GM21786 (cell line): Measurements from ENCODE around the gene RAPGEF4.

Experiments
- ATAC-seq: cut with Tn5 transposase; IDR thresholded peaks from one replicate; pipeline ENCODE4 v1.9.1; 2021; ENCODE audit not compliant: unreplicated experiment

Gene RAPGEF4

GRCh38 chr2:172993931-172994717 lies 258.5 kb downstream of the RAPGEF4 start:
- no peak for ATAC-seq

DNA sequence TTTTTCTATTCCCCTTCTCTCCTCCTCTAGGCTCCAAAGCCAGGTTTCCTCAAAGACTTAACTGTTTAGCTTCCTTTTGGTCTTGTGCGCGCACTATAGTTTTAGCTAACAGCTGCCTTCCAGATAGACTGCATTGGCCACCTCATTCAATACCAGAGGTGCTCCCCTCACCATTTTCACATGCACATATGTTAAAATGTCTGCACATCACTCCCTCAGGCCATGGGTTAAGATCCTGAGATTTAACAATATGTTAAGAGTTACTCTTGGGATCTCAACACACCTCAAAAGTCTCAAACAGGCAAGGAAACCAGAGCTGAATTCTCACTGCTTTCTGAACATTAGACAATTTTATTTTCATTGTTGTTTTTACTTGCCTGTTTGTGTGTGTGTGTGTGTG lies 259.2 kb downstream of the RAPGEF4 start:
- ATAC-seq: no peak

DNA sequence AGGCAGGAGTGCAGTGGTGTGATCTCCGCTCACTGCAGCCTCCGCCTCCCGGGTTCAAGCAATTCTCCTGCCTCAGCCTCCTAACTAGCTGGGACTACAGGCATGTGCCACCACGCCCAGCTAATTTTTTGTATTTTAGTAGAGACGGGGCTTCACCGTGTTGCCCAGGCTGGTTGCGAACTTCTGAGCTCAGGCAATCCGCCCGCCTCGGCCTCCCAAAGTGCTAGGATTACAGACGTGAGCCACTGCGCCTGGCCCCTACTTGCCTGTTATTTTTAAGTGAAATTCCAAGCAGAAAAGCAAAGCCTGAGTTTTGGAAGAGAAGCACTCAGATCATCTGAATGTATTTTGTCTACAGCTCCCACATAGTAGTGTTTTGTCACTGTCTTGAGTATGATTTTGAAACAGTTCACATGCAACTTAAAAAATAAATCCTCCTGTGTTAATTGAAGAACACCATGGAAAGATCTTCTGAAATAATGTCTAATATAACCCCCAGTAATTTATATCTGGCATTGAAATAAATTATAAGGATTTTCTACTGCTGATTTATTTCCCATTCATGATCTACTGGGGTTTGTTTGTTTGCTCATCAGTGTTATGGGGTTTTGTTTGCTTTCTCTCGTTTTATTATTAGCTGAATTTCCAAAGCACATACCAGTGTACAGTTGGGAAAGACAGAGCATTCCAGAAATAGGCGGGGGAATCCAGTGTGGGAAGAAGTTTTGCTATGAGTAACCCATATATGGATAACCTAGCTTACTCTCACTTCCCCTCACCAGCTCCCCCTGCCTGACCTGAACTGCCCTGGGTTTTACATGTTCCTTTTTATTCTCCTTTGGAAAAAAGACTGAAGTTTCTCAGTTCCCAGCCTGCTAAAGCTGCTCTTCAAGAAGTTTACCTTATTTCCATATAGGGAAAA lies 259.9 kb downstream of the RAPGEF4 start:
- ATAC-seq: no peak

- ATAC-seq: no peak
These were observed 260.8 kb downstream of the RAPGEF4 start for GRCh38 chr2:172996387-172996961.

DNA sequence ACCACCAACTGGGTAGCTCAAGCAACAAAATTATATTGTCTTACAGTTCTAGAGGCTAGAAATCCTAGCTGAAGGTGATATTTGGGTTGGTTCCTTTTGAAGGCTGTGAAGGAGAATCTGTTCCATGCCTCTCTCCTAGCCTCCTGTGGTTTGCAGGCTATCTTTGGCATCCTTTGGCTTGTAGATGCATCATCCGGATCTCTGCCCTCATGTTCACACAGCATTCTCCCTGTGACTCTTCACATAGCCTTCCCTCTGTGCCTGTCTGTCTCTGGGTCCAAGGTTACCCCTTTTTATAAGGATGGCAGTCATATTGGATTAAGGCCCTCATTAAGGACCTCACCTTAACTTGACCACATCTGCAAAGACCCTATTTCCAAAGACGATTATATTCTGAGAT lies 261.4 kb downstream of the RAPGEF4 start:
- no peak for ATAC-seq

DNA sequence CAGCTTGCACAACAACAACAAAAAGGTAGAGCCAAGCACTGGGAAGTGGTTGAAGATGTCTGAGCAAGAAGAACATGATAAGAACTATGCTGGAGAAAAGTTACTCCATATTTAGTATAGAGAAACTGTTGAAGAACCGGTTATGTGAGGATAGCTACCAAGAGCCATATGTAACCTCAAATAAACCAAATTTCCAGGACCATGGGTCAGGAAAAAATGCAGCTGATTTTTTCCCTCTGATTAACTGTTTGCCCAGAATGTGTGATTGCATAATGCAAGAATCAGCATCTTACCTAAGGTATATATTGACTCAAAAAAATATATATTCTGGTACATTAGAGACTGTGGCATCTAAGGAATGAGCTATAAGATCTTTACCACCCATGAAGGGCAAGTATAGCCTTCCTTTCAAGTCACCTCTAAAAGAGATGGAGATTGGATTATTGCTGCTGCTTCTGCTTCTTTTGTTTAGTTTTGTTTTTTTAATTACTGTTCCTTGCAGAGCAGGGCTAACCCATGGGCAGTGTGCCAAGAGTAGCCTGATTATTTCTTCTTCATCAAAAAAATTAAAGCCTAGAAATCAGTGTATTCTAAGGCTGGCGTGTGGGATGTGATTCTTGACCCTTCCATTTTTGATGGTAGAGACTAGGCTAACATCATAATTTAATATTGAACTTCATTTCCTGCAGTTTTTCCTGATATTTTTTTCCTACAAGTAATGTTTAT lies 263.1 kb downstream of the RAPGEF4 start:
- no peak for ATAC-seq

DNA sequence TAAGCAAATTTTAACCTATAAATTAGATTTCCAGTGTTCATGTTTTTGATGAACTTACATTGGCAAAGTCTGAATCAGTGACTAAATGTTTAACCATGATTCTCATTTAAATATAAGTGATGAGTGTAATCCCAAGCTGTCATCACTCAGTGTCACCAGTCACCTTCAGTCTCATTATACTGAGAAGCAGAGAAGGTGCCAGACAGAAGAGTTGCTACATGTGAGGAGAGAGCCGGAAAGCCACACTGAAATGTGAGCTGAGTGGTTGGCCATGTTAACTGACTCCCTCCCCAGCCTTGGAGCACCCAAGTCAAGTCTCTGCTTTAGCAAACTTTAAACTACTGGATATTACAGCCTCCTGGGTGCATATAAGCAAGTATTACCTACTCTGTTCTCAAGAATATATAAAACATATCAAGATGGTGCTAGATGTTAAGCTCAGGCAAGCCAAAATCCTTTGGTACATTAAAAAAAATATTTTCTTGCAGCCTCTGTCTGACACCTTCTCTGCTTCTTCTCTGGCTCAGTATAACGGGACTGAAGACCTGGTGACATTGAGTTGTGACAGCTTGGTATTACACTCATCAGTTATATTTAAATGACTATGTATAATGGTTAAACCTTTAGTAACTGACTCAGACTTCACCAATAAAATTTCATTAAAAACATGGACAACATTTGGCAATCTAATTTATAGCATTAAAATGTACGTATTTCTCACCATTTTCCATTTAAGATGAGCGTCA lies 264.2 kb downstream of the RAPGEF4 start:
- no peak for ATAC-seq

GRCh38 chr2:173001664-173002604 lies 266.3 kb downstream of the RAPGEF4 start:
- no peak for ATAC-seq

DNA sequence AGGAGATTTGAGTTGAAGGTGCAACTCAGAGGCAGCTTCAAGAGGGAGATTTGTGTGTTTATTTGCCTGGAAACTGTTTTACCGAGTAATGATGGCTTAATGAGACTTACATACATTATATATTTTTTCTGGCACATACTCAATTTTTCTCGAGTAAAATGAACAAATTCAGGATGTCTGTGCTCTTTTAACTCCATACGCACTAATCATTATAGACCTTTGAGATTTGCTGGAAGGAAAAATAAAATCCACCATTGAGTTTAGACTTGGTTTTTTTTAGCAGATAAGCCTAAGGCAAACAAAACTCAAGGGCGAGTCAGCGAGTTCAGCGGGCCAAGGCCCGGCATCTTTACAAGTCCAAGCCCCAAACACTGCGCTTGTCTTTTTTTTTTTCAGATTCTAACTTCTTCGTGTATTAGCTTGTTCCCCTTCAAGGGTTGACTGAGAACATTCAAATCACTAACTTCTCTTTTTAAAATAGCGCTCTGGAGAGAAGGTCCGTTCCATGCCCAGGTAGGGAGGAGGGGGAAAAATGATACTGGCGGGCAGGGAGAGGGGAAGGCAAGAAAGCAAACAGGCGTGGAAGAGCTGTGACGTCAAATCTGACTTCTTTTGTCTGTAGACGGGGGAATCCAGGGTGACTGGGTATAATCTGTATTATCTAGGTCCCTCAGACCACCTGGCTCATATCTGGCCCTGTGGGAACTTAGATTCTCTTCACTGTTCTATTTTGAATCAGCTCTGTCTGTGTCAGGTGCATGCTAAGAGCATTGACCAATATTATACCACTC lies 267.3 kb downstream of the RAPGEF4 start:
- no peak for ATAC-seq

DNA sequence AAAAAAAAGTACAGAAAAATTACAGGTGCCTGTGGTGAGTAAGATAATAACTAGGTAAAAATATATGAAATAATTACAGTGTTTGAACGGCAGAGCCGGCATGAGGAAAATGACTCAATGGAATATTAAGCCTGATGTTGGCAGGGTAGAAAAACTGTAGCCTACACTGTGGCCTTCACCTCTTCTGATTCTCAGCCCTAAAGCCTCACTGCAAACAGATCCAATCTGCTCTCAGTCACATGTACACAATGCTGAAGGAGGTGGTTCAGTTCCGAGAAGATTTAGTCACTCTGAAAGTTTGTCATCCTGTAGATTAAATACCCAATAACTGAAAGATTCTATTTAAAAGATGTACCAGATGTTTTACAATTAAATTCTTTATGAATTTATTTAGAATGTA lies 273.1 kb downstream of the RAPGEF4 start:
- no peak for ATAC-seq

- no peak for ATAC-seq
These were observed 274.6 kb downstream of the RAPGEF4 start for GRCh38 chr2:173010233-173010632.

GRCh38 chr2:173016451-173016850 lies 280.8 kb downstream of the RAPGEF4 start:
- no peak for ATAC-seq

- no peak for ATAC-seq
These were observed 282.2 kb downstream of the RAPGEF4 start for GRCh38 chr2:173017646-173018420.

GRCh38 chr2:173019755-173020154 lies 284.1 kb downstream of the RAPGEF4 start:
- ATAC-seq: no peak

DNA sequence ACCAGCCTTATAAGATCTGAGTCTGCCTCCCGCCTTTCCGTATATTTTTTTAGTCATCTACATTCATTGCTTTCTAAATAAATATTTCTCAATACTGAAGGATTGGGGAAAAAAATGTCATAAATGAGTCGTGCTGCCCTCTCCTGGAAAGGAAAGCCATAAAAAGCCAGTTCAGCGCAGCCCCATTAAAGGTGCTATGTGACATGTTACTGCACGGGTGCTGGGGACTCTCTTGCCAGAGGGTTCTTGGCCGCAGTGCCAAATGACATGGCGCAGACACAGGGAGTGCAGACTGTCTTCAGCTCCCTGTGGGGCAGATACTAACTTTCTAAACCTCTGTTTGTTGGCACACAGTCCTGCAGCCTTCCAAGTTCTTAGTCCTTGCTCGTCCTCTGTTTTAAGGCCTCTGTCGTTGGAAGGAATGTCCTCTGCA lies 286.3 kb downstream of the RAPGEF4 start:
- ATAC-seq: no peak

DNA sequence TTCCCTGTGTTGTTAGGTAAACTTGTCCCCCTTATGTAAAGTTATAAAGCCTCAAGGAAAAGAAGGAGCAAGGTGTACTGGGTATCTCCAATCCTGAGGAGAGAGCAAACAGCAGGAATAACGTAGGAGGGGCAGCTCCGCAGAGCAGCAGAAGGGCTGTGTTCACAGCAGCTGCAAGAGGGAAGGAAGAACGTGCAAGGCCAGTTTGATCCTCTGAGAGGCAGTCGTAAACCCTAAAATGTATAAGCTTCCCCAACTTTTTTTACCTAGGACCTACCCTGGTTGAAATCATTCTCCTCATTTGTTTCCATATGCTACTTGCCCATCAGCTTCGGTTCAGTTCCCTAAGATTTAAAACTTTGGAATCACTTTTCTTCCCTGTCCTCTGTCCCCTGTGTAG lies 288.1 kb downstream of the RAPGEF4 start:
- ATAC-seq: no peak

DNA sequence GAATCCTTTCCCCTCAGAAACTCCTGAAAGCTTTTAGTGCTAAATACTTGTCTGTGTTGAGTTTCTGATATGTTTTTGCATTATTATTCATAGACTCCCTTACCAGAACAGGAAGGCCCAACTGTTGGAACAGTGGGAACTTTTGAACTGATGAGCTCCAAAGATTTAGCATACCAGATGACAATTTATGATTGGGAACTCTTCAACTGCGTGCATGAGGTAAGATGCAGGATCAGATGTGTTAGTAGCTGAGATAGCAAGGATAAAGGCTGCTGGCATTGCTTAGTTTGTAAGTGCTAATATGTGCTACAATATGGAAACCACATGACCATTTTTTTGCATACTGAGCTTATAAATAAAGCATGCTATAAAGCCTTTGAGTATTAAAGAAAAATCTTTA lies 290.8 kb downstream of the RAPGEF4 start:
- ATAC-seq: no peak
